Measurements from ENCODE around the gene CHGA.

The CHGA gene, protein sequence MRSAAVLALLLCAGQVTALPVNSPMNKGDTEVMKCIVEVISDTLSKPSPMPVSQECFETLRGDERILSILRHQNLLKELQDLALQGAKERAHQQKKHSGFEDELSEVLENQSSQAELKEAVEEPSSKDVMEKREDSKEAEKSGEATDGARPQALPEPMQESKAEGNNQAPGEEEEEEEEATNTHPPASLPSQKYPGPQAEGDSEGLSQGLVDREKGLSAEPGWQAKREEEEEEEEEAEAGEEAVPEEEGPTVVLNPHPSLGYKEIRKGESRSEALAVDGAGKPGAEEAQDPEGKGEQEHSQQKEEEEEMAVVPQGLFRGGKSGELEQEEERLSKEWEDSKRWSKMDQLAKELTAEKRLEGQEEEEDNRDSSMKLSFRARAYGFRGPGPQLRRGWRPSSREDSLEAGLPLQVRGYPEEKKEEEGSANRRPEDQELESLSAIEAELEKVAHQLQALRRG

DNA sequence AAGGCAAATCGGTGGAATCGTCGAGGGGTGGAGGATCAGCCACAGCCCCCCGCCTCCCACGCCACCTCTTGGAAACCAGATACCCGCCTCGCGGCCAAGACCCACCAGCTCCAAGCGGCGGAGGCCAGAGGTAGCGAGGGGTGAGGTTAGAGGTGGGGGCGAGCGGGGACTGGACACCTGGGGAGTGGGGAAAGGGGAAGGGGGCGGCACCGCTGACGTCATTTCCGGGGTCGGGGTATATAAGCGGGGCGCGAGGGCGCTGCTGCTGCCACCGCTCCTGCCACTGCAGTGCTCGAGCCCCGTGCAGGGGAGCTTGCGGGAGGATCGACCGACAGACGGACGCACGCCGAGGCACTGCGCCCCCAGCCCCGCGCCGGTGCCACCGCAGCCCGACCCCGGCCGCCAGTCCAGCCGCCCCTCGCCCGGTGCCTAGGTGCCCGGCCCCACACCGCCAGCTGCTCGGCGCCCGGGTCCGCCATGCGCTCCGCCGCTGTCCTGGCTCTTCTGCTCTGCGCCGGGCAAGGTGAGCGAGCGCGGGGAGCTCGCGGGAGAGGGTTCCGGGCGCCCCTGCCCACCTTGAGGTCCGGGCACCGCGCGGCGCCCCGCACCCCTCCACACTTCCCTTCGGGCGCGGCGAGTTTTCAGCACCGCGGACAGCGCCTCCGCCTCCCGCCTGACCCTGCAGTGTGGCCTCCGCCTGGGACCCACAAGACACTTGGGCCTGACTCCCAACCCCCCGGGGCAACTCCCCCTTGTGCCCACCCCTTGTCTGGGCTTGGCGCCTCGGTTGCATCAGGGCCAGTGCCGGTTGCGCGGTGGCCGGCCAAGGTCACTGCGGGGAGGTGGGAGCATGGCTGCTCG lies at the start of gene CHGA:
Gene CHGA, plus strand, starts transcription at position 268 of the 861 bp plus-strand sequence. Its CDS starts 210 bp downstream, at position 478.
- in situ Hi-C loops (cut with MboI; ENCODE audit: low sequenced_read_pairs) = no loop called here

DNA sequence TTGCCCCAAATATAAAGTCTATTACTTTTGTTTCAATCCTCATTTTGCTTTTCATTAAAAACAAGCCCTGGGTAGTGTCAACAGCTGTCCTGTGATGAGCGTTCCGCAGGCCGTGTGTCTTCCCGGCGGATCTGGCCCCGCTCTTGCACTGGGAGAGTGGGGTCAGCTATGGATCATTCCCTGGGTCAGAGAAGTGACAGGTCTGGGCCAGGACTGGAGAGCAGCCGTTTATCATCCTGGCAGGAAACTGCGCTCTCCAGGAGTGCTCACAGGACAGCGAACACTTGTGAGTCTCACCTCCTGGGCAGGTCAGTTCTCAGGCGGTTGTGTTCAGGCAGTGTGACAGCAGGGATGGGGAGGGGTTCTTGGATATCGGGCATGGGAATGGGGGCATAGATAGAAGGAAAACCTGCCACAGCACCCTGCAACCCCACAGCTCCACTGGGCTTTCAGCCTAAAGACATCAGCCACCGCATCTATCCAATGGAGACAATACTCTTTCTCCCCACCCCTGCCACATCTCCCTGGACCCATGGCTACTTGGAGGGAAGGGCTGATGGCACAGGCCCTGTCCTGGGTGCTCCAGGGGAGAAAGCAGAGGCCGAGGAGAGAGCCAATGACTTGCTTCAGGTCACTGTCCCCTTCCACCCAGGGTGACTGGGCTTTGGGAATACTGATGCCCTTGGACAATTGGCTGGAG lies 47.8 kb upstream of the CHGA start:
- in situ Hi-C loops (cut with MboI; ENCODE audit: low sequenced_read_pairs) = no loop called here

DNA sequence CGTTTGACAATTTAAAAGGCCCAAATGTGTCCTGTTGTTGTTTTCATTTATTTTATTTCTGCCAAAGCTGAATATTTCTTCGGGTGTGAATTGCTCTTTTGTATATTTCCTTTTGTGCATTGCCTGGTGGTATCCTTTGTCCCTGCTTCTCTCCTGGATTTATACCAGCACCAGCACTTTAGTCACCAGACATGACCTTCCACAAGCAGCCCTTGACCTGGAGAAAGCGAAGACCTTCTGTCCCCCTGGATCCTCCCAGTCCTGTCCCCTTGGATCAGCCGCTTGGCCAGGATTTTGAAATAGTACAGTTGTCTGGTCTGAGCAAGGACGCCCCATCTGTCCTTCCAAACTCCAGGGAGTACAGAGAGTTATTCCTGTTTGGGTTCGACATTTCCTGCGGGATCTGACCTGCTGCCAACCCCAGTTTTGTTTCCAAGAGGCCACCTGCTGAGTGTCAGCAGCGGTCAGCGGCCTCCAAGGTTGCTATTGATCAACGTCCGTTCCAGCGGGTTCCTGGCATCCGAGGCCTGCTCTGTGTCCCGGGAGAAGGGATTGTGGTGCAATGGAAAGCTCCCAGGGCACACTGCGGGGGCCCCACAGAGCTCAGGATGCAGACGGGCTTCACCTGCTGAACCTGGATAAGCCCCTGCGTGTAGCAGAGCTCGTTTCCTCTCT lies 45.1 kb upstream of the CHGA start:
- in situ Hi-C loops (cut with MboI; ENCODE audit: low sequenced_read_pairs) = no loop called here

DNA sequence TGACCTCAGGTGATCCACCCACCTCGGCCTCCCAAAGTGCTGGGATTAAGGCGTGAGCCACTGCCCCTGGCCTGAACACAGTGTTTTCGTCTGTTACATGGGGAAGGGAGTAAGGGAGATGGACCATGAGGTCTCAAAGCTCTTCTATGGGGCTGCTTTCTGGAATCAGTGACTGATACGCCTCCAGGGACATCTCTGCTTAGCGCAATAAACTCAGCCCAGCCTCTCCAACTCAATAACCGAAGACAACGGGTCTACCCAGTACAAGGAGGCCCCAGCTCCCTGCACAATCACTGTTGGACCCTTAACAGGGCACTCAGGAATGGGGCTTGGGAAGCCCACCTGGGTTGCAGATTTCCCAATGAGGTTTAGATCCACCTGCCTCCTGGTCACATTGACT lies 42.6 kb upstream of the CHGA start:
- in situ Hi-C loops (cut with MboI; ENCODE audit: low sequenced_read_pairs) = no loop called here

DNA sequence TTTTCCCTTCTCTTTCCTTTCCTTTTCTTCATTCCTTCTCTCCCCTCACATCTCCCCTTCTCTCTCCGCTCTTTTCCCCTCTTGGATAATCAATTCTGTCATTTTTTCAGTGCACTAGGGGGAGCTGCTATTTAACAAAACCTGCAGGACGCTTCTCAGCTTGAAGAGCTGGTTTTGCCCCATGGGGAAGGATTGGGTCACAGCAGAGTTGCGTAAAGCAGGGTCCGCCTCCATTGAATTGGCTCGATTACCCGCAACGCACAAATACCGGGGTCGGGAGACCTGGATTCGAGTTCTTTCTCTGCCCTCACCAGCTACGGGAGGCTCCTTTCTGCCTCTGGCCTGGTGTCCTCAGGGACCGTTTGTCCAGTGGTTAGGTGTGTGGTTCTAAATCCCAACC lies 42.1 kb upstream of the CHGA start:
- in situ Hi-C loops (cut with MboI; ENCODE audit: low sequenced_read_pairs) = no loop called here

DNA sequence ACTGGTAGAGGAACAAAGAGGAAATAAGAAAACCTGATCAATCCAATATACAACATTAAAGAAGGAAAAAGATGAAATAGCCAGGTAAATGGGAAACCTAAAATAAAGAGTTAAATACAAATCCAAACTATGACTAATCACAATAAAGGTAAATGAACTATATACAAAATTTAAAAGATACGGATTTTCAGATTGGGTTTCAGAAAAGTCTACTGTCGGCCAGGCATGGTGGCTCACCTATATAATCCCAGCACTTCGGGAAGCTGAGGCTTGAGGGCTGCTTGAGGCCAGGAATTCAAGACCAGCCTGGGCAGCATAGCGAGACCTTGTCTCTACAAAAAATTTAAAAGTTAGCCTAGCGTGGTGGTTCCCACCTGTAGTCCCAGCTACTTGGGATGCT lies 39.9 kb upstream of the CHGA start:
- in situ Hi-C loops (cut with MboI; ENCODE audit: low sequenced_read_pairs) = no loop called here

DNA sequence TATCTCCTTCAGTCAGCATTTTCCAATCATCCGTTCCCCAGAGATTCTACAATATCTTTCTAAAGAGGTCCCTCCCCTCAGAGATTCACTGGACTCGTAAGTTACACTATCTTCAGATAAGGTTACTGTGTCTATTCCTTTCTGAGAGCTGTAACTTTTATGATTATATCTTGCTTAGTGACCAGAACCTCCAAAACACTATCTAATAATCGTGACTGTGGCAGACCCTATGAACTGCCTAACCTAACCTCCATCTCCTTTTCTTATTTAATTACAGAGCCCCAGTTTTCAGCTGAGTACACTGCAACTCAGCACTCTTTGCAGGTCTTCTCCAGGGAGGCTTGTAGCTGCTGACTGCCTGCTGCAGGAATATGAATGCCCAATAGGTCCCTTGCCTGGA lies 38.5 kb upstream of the CHGA start:
- in situ Hi-C loops (cut with MboI; ENCODE audit: low sequenced_read_pairs) = no loop called here

DNA sequence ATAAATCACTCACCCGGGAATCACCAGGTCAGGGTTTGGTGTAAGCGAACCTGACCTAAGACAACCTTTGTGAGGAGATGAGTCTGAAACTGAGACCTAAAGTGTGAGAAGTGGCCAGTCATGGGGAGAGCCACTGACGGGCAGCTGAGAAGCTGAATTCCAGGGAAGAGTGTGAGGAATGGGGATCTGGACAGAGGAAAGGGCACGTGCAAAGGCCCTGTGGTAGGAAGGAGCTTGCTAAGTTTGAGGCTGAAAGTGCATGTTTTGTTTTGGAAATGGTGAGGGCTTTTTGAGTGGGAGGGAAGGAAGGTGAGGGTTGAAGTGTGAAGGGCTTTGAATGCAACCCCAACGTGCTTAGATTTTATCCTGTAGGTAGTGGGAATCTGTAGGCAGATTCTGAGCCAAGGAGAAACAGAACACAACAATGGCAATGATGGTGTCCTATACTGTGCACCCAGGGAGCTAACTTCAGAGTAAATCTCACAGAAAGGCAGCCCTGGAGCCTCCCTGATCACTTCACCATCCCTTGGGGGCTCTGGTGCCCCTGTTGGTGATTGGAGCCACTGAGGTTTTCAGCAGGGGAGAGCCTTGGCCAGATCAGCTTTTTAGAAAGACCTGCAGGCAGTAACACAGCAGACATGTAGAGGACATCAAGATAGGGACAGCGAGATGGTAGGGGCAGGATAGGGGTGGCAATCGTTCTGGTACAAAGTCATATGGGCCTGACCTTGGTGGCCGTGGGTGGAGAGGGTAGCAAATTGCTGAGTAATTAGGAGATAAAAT lies 37.5 kb upstream of the CHGA start:
- in situ Hi-C loops (cut with MboI; ENCODE audit: low sequenced_read_pairs) = no loop called here

DNA sequence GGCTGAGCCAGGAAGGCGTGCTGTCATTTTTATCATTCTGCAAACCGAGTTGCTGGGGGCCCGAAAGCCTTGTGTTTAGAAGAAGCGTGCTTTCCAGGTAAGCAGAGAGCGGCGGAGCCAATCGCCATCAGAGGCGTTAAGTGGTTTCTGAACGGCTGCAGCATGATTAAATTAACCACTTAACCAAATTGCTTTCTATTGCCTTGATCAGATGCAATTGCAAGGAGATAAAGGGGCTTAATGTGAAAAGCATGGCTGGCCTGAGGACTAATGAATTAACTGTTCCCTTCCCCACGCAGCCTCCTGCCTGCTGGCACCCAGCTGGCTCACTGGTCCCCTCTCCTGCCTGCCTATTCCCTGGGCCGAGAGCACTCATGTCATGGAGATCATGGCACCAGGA lies 36.6 kb upstream of the CHGA start:
- in situ Hi-C loops (cut with MboI; ENCODE audit: low sequenced_read_pairs) = no loop called here

DNA sequence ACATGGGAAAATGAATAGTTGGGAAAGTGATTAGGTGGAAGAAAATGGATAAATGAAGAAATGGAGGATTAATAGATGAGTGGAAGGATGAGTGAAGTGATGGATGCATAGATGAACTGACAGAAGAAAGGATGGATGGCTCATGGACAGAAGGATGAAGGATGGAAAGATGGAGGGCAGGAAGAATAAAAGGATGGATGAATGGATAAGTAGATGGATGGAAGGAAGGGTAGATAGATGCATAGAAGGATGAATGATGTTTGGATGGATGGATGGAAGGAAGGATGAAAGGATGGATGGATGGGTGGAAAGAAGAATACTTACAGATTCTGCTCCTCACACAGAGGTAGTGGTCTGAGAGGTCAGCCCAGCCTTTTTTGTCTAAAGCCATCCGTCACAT lies 35.8 kb upstream of the CHGA start:
- in situ Hi-C loops (cut with MboI; ENCODE audit: low sequenced_read_pairs) = no loop called here

DNA sequence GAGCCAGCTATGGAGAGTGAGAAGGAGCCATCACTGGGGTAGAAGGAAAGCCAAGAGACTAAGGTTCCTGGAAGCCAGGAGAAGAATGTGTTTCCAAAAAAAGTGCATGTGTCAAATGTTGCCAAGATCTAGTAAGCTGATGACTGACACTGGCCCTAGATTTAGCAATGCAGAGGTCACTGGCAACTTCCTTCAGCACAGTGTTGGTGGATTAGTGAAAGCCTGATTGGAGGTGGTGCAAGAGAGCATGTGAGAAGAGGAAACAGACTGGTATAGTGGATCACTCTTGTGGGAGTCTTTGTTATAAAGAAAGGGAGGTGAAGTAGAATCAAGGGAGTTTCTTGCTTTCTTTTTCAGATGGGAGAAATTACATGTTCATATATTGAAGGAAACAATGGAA lies 34.1 kb upstream of the CHGA start:
- in situ Hi-C loops (cut with MboI; ENCODE audit: low sequenced_read_pairs) = no loop called here

DNA sequence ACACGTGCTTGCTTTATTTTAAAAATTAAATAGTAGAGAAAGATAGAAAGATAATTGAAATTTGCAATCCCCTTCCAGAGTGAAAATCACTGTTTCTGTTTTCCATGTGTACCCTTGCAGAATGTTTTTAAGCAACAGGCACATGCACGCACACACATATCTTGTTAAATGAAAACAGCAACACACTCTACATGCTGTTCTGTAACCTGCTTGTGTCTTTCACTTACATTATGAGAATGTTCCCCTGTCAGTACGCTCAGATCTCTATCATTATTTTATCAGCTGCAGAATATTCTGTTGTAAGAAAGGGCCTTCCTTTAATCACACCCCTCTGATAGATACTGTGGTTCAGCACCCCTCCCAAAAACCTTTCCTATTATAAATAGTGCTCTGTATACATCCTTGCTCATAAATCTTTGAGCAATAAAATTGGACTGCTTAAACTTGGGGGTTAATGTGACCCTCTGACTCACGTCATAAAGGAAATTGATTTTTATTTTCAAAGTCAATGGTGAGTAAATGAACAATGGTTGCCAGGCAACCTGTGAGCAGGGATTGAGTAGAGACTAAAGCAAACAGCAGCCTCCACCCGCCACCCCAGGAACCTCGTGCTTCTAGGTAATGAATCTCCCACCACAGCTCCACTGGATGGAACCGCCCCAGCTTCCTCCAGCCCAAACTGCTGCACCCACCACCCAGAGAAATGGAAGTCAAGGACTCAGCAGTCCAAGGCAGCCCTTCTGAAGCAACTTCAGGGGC lies 31.9 kb upstream of the CHGA start:
- in situ Hi-C loops (cut with MboI; ENCODE audit: low sequenced_read_pairs) = no loop called here

DNA sequence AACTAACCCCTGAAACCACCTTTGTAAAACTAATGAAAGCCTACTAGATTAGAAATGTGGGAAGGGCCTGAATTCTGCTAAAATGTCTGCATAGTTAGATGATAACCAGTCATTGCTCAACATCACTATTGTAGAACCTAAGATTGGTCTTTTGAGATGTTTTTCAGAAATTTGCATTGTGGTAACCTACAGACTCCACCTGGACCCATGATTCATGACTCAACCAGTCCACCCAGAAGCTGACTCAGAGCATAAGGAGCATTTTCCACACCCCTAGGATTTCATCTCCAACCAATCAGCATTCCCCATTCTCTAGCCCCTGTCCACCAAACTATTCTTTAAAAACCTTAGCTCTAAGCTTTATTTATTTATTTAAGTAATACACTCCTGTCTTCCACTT lies 30.4 kb upstream of the CHGA start:
- in situ Hi-C loops (cut with MboI; ENCODE audit: low sequenced_read_pairs) = no loop called here

DNA sequence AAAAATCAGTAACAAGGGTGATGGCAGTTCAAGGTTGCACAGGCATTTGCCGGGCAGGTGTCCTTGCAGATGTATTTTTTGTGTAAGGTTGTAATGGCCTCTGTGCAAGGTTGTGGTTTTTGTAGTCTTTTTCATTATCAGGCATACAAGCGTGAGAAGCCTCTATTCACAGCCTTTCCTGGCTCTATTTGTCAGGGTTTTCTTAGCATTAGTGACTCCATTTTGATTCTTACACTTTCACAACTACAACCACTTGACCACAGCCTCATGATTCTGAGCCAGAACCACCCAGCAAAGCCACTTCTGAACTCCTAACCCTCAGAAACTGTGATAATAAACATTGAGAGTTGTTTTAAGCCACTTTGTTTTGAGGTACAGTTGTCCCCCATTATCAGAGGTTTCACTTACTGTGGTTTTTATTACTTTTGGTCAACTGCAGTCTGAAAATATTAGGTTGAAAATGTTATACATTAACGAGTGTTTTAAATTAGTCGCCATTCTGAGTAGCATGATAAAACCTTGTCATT lies 27.5 kb upstream of the CHGA start:
- in situ Hi-C loops (cut with MboI; ENCODE audit: low sequenced_read_pairs) = no loop called here

DNA sequence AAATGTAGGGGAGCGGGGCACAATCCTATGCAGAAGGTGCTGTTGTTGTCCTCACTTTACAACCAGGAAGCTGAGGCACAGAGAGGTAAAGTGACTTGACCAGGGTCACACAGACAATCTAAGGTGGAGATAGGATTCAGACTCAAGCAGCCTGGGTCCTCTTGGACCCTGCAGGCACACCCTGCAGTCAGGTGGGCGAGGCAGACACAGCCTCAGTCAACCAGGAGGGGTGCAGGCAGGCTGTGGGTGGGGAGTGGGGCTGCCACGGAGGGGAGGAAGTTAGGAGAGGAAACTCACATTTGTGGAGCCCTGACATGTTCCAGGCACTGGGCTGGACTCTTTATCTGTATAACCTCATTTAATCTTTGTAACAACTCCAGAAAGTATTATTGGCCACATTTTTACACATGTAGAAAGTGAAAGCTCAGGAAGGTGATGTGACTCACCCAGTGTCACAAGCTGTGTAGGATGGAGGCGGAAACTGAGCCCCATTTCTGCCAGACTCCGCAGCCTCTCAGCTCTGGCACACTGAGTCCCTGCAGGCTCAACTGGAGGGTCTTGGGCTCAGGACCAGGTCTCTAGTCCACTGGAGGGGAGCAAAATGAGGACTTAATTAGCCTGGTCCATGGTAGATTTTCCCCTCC lies 24.9 kb upstream of the CHGA start:
- in situ Hi-C loops (cut with MboI; ENCODE audit: low sequenced_read_pairs) = no loop called here

DNA sequence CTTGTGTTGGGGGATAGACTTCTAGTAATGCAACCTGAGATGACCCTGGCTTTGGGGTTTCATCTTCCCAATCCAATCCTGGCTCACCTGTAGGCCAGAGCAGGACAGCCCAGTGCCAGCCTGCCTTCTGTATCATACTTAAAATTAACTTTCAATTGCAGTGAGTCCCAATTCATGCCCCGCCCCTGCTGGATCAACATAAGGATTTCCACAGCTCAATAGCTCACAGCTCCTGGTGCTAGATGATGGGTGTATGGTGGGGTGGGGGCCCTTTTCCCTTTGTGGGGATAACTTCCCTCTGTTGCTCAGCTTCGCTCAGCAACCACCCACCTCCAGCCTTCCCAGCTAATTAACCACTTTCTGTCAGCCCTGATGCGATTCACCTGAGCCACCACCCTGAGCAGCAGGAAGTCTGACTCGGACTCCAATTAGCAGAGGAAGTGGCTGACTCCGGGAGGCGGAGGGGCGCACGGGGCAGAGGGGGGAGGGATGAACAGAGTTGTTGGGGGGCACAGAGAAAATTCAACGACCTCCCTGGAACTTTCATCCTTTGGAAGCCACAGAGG lies 24.3 kb upstream of the CHGA start:
- in situ Hi-C loops (cut with MboI; ENCODE audit: low sequenced_read_pairs) = no loop called here

DNA sequence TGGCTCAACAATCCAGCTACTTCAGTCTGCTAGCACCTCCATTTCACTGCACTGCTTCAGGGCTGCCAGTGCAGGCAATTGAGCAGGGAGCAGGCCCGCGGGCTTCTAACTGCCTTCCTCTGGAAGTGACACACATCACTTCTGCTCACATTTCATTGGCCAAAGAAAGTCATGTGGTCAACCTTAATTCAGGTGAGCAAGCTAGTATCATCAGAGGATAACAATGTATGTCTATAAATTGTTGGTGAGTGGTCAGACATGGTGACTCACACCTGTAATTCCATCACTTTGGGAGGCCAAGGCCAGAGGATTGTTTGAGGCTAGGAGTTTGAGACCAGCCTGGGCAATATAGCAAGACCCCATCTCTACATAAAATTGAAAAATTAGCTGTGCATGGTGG lies 22.3 kb upstream of the CHGA start:
- in situ Hi-C loops (cut with MboI; ENCODE audit: low sequenced_read_pairs) = no loop called here

DNA sequence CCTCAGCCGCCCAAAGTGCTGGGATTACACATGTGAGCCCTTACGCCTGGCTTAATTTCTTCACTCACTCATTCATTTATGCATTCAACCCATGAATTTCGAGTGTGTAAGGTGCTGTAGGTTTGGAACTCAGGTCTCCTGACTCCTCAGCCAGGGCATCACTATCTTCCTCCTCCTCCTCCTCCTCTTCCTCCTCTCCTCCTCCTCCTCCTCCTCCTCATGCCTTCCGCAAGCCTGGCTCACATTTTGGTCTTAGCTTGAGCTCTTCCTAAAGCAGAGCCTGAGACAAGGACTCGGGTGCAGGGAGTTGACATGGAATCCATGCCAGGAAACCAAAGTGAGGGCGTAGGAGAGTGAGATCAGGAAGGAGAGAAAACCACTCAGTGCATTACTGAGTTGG lies 20.8 kb upstream of the CHGA start:
- in situ Hi-C loops (cut with MboI; ENCODE audit: low sequenced_read_pairs) = no loop called here
